ENCODE measurements around the gene MN1. TPM values are rescaled to one million over a fixed set of nuclear protein-coding genes. Genes with fewer than 3 reads are reported as not detected.
"Not testable (repeated sequence)": the region's sequence is repeated elsewhere in the genome, so short reads cannot be mapped to it uniquely, and the experiment has no call there.

MN1 gene
- total RNA-seq, 2 experiments from 2014 or later = 0.04 to 0.10 TPM

- CTCF ChIA-PET = no interaction called here
Measured at GRCh38 chr22:27748349-27748748, 53.2 kb downstream of the MN1 start.

GRCh38 chr22:27747396-27748221 is 53.9 kb downstream of the MN1 start:
- ChIA-PET CTCF (no interaction called here), POLR2A (no interaction called here)

More at GRCh38 chr22:27748349-27748748, 53.2 kb downstream of the MN1 start:
- POLR2A ChIA-PET = no interaction called here

GRCh38 chr22:27746918-27747317 is 54.6 kb downstream of the MN1 start:
- ChIA-PET POLR2A (no interaction called here), CTCF (no interaction called here)

- ChIA-PET CTCF (no interaction called here), POLR2A (no interaction called here)
Measured at GRCh38 chr22:27745809-27746208, 55.7 kb downstream of the MN1 start.

- ChIA-PET CTCF (no interaction called here), POLR2A (no interaction called here)
Measured at GRCh38 chr22:27745154-27745553, 56.4 kb downstream of the MN1 start.

GRCh38 chr22:27744078-27744477 is 57.5 kb downstream of the MN1 start:
- POLR2A ChIA-PET, CTCF ChIA-PET: not testable (repeated sequence)

GRCh38 chr22:27740202-27740748 is 61.3 kb downstream of the MN1 start:
- POLR2A ChIA-PET = no interaction called here
- CTCF ChIA-PET = no interaction called here

GRCh38 chr22:27737521-27737920 is 64.0 kb downstream of the MN1 start:
- ChIA-PET CTCF (no interaction called here), POLR2A (no interaction called here)

- ChIA-PET CTCF (interaction anchor here (0.6 kb wide), 1 partner anchor 308 kb away, joined by 3 read pairs; no protein-coding TSS in a partner anchor), POLR2A (no interaction called here)
Measured at GRCh38 chr22:27734066-27734465, 67.5 kb downstream of the MN1 start.

GRCh38 chr22:27732841-27733240 is 68.7 kb downstream of the MN1 start:
- ChIA-PET CTCF (no interaction called here), POLR2A (no interaction called here)

- CTCF ChIA-PET = no interaction called here
- POLR2A ChIA-PET = no interaction called here
Measured at GRCh38 chr22:27732391-27732790, 69.2 kb downstream of the MN1 start.

GRCh38 chr22:27731621-27732020 is 69.9 kb downstream of the MN1 start:
- ChIA-PET CTCF (no interaction called here), POLR2A (no interaction called here)

- CTCF ChIA-PET = no interaction called here
- POLR2A ChIA-PET = no interaction called here
Measured at GRCh38 chr22:27730641-27731433, 70.7 kb downstream of the MN1 start.

- POLR2A ChIA-PET = no interaction called here
- CTCF ChIA-PET = no interaction called here
Measured at GRCh38 chr22:27729246-27729645, 72.3 kb downstream of the MN1 start.

- CTCF ChIA-PET = no interaction called here
- POLR2A ChIA-PET = no interaction called here
Measured at GRCh38 chr22:27727673-27728451, 73.7 kb downstream of the MN1 start.

GRCh38 chr22:27726686-27727449 is 74.7 kb downstream of the MN1 start:
- CTCF ChIA-PET = no interaction called here

GRCh38 chr22:27726331-27726685 is 75.2 kb downstream of the MN1 start:
- ChIA-PET POLR2A (no interaction called here), CTCF (no interaction called here)

More at GRCh38 chr22:27726686-27727449, 74.7 kb downstream of the MN1 start:
- POLR2A ChIA-PET = no interaction called here

GRCh38 chr22:27725661-27726060 is 75.9 kb downstream of the MN1 start:
- ChIA-PET POLR2A (no interaction called here), CTCF (no interaction called here)

GRCh38 chr22:27724709-27725108 is 76.8 kb downstream of the MN1 start:
- POLR2A ChIA-PET = no interaction called here
- CTCF ChIA-PET = no interaction called here

GRCh38 chr22:27724157-27724556 is 77.4 kb downstream of the MN1 start:
- ChIA-PET POLR2A (no interaction called here), CTCF (no interaction called here)
